ENCODE results near the gene CFAP77.

GRCh38 chr9:132509928-132510874 is 100.2 kb downstream of the CFAP77 start:
- no peak for TF ChIP-seq POLR2A (IDR thresholded peaks at IDR 0.05)
- no peak for TF ChIP-seq CTCF (IDR thresholded peaks at IDR 0.05)

Data from sigmoid colon (tissue), 3 donors.